Medulla oblongata (tissue), 1 donor: ENCODE measurements around the gene TEKT2.

ENCODE experiments used
- DNase-seq: peaks from one replicate; pipeline ENCODE4 v3.0.0-alpha.2; 2015; ENCODE audit errors: extremely low spot score

The TEKT2 gene

GRCh38 chr1:36087233-36088123 lies 3.6 kb downstream of the TEKT2 start:
- no peak for DNase-seq

GRCh38 chr1:36088265-36088576 lies 4.3 kb downstream of the TEKT2 start:
- no peak for DNase-seq

GRCh38 chr1:36088577-36089392 lies 4.9 kb downstream of the TEKT2 start, which contains the start of gene ADPRS:
TSS of gene ADPRS (plus strand) at chr1:36088892. CDS start at chr1:36088905, 13 bp downstream.
- DNase-seq, result peak; percentile 89

GRCh38 chr1:36089393-36090121 lies 5.7 kb downstream of the TEKT2 start:
- no peak for DNase-seq

GRCh38 chr1:36091141-36091540 lies 7.2 kb downstream of the TEKT2 start:
- DNase-seq, result no peak

- DNase-seq, result no peak
Measured at GRCh38 chr1:36091698-36092097, 7.8 kb downstream of the TEKT2 start.

GRCh38 chr1:36092166-36092797 lies 8.4 kb downstream of the TEKT2 start:
- no peak for DNase-seq

GRCh38 chr1:36092798-36093185 lies 8.9 kb downstream of the TEKT2 start:
- DNase-seq, result no peak

- no peak for DNase-seq
Measured at GRCh38 chr1:36093226-36093625, 9.3 kb downstream of the TEKT2 start.

- DNase-seq, result peak; percentile 95
Measured at GRCh38 chr1:36093929-36094328, 10.0 kb downstream of the TEKT2 start.

GRCh38 chr1:36094621-36095061 lies 10.7 kb downstream of the TEKT2 start:
- no peak for DNase-seq

- DNase-seq, result peak; percentile 64
Measured at GRCh38 chr1:36095760-36096405, 12.0 kb downstream of the TEKT2 start.

GRCh38 chr1:36096500-36097432 lies 12.9 kb downstream of the TEKT2 start:
- no peak for DNase-seq

- no peak for DNase-seq
Measured at GRCh38 chr1:36097693-36098585, 14.0 kb downstream of the TEKT2 start.

GRCh38 chr1:36098650-36099365 lies 14.9 kb downstream of the TEKT2 start:
- no peak for DNase-seq

- peak; percentile 78 for DNase-seq
Measured at GRCh38 chr1:36099681-36100341, 15.9 kb downstream of the TEKT2 start.

- DNase-seq, result no peak
Measured at GRCh38 chr1:36100376-36100775, 16.5 kb downstream of the TEKT2 start.

- no peak for DNase-seq
Measured at GRCh38 chr1:36101546-36101945, 17.7 kb downstream of the TEKT2 start.
